Measurements from ENCODE around the gene IRF2BP1. TPM values are rescaled to one million over a fixed set of nuclear protein-coding genes. Genes with fewer than 3 reads are reported as not detected.
"Not testable (repeated sequence)": the region's sequence is repeated elsewhere in the genome, so short reads cannot be mapped to it uniquely, and the experiment has no call there.

The IRF2BP1 gene
- polyA plus RNA-seq, 2 donors: 9.0 to 10.6 TPM

- Histone ChIP-seq H3K9me3 (ENCODE audit: control insufficient read depth in 2 of 2, insufficient read depth in 1 of 2, low read depth in 1 of 2, low read length in 1 of 2) (no peaks in the 10 kb centered on the region), H3K36me3 (ENCODE audit: control insufficient read depth in 2 of 2, insufficient read depth in 2 of 2, low read length in 1 of 2) (peaks cover 0 to 9% of the 10 kb centered on the region in 2 donors), H3K4me3 (ENCODE audit: low read depth in 1 of 2, low read length in 2 of 2) (peak overlapping the region; percentile 67 to 71), H3K27me3 (ENCODE audit: control insufficient read depth in 1 of 2, insufficient read depth in 2 of 2, low read length in 2 of 2) (no peaks in the 10 kb centered on the region), H3K27ac (ENCODE audit: low read depth in 2 of 2, low read length in 1 of 2) (peak overlapping the region; percentile 63 to 69), H3K4me1 (ENCODE audit: control insufficient read depth in 2 of 2, insufficient read depth in 2 of 2, low read length in 1 of 2) (peaks cover 4% of the 10 kb centered on the region in 2 donors)
- WGBS, 2 donors: 2% methylated on average over 58 to 73 of the region's 73 CpGs
Measured at GRCh38 chr19:45902651-45903625, 17.0 kb upstream of the IRF2BP1 start.

- H3K27me3 ChIP-seq (ENCODE audit: control insufficient read depth in 1 of 2, insufficient read depth in 2 of 2, low read length in 2 of 2): no peaks in the 10 kb centered on the region
- peak within 1 kb of the TSS; percentile 67 to 71 for H3K4me3 ChIP-seq (ENCODE audit: low read depth in 1 of 2, low read length in 2 of 2)
- H3K36me3 ChIP-seq (ENCODE audit: control insufficient read depth in 2 of 2, insufficient read depth in 2 of 2, low read length in 1 of 2): peaks cover 0 to 9% of the 10 kb centered on the region in 2 donors
- WGBS, 2 donors: 1% methylated on average over 29 to 47 of the region's 47 CpGs
- H3K4me1 ChIP-seq (ENCODE audit: control insufficient read depth in 2 of 2, insufficient read depth in 2 of 2, low read length in 1 of 2): peaks cover 4% of the 10 kb centered on the region in 2 donors
- no peaks in the 10 kb centered on the region for H3K9me3 ChIP-seq (ENCODE audit: control insufficient read depth in 2 of 2, insufficient read depth in 1 of 2, low read depth in 1 of 2, low read length in 1 of 2)
- peak within 1 kb of the TSS; percentile 63 to 69 for H3K27ac ChIP-seq (ENCODE audit: low read depth in 2 of 2, low read length in 1 of 2)
Measured at GRCh38 chr19:45901912-45902650, 16.1 kb upstream of the IRF2BP1 start, which contains the start of gene MYPOP. Gene MYPOP (minus strand): TSS chr19:45902613. CDS start chr19:45901773, 840 bp downstream.

GRCh38 chr19:45901432-45901911, 15.5 kb upstream of the IRF2BP1 start:
- Histone ChIP-seq H3K4me1 (ENCODE audit: control insufficient read depth in 2 of 2, insufficient read depth in 2 of 2, low read length in 1 of 2) (peaks cover 4% of the 10 kb centered on the region in 2 donors), H3K9me3 (ENCODE audit: control insufficient read depth in 2 of 2, insufficient read depth in 1 of 2, low read depth in 1 of 2, low read length in 1 of 2) (no peaks in the 10 kb centered on the region), H3K4me3 (ENCODE audit: low read depth in 1 of 2, low read length in 2 of 2) (peak overlapping the region; percentile 67 to 71), H3K27me3 (ENCODE audit: control insufficient read depth in 1 of 2, insufficient read depth in 2 of 2, low read length in 2 of 2) (no peaks in the 10 kb centered on the region), H3K36me3 (ENCODE audit: control insufficient read depth in 2 of 2, insufficient read depth in 2 of 2, low read length in 1 of 2) (peaks cover 0 to 9% of the 10 kb centered on the region in 2 donors), H3K27ac (ENCODE audit: low read depth in 2 of 2, low read length in 1 of 2) (no peak overlapping the region)
- 5 to 7% methylated on average over 58 to 69 of the region's 69 CpGs for WGBS, 2 donors

GRCh38 chr19:45900738-45901431, 14.9 kb upstream of the IRF2BP1 start:
- Histone ChIP-seq H3K4me1 (ENCODE audit: control insufficient read depth in 2 of 2, insufficient read depth in 2 of 2, low read length in 1 of 2) (peaks cover 4% of the 10 kb centered on the region in 2 donors), H3K27ac (ENCODE audit: low read depth in 2 of 2, low read length in 1 of 2) (no peak overlapping the region), H3K27me3 (ENCODE audit: control insufficient read depth in 1 of 2, insufficient read depth in 2 of 2, low read length in 2 of 2) (no peaks in the 10 kb centered on the region), H3K36me3 (ENCODE audit: control insufficient read depth in 2 of 2, insufficient read depth in 2 of 2, low read length in 1 of 2) (peaks cover 0 to 9% of the 10 kb centered on the region in 2 donors), H3K4me3 (ENCODE audit: low read depth in 1 of 2, low read length in 2 of 2) (peak overlapping the region; percentile 67 to 71), H3K9me3 (ENCODE audit: control insufficient read depth in 2 of 2, insufficient read depth in 1 of 2, low read depth in 1 of 2, low read length in 1 of 2) (no peaks in the 10 kb centered on the region)
- 51 to 57% methylated on average over 22 of the region's 22 CpGs for WGBS, 2 donors

- H3K4me1 ChIP-seq (ENCODE audit: control insufficient read depth in 2 of 2, insufficient read depth in 2 of 2, low read length in 1 of 2): peaks cover 4% of the 10 kb centered on the region in 2 donors
- H3K36me3 ChIP-seq (ENCODE audit: control insufficient read depth in 2 of 2, insufficient read depth in 2 of 2, low read length in 1 of 2): peaks cover 0 to 9% of the 10 kb centered on the region in 2 donors
- 95 to 97% methylated on average over 4 of the region's 4 CpGs for WGBS, 2 donors
- no peaks in the 10 kb centered on the region for H3K27me3 ChIP-seq (ENCODE audit: control insufficient read depth in 1 of 2, insufficient read depth in 2 of 2, low read length in 2 of 2)
- H3K27ac ChIP-seq (ENCODE audit: low read depth in 2 of 2, low read length in 1 of 2): no peak overlapping the region
- H3K4me3 ChIP-seq (ENCODE audit: low read depth in 1 of 2, low read length in 2 of 2): no peak overlapping the region
- H3K9me3 ChIP-seq (ENCODE audit: control insufficient read depth in 2 of 2, insufficient read depth in 1 of 2, low read depth in 1 of 2, low read length in 1 of 2): no peaks in the 10 kb centered on the region
Measured at GRCh38 chr19:45899919-45900589, 14.1 kb upstream of the IRF2BP1 start.

GRCh38 chr19:45899253-45899652, 13.3 kb upstream of the IRF2BP1 start:
- peaks cover 4% of the 10 kb centered on the region in 2 donors for H3K4me1 ChIP-seq (ENCODE audit: control insufficient read depth in 2 of 2, insufficient read depth in 2 of 2, low read length in 1 of 2)
- H3K36me3 ChIP-seq (ENCODE audit: control insufficient read depth in 2 of 2, insufficient read depth in 2 of 2, low read length in 1 of 2): peaks cover 0 to 9% of the 10 kb centered on the region in 2 donors
- H3K27me3 ChIP-seq (ENCODE audit: control insufficient read depth in 1 of 2, insufficient read depth in 2 of 2, low read length in 2 of 2): no peaks in the 10 kb centered on the region
- WGBS, 2 donors: 94% methylated on average over 7 of the region's 7 CpGs
- no peak overlapping the region for H3K4me3 ChIP-seq (ENCODE audit: low read depth in 1 of 2, low read length in 2 of 2)
- no peaks in the 10 kb centered on the region for H3K9me3 ChIP-seq (ENCODE audit: control insufficient read depth in 2 of 2, insufficient read depth in 1 of 2, low read depth in 1 of 2, low read length in 1 of 2)
- H3K27ac ChIP-seq (ENCODE audit: low read depth in 2 of 2, low read length in 1 of 2): no peak overlapping the region

GRCh38 chr19:45897261-45897812, 11.4 kb upstream of the IRF2BP1 start:
- Histone ChIP-seq H3K36me3 (ENCODE audit: control insufficient read depth in 2 of 2, insufficient read depth in 2 of 2, low read length in 1 of 2) (peaks cover 0 to 9% of the 10 kb centered on the region in 2 donors), H3K4me3 (ENCODE audit: low read depth in 1 of 2, low read length in 2 of 2) (no peak overlapping the region), H3K27ac (ENCODE audit: low read depth in 2 of 2, low read length in 1 of 2) (no peak overlapping the region), H3K4me1 (ENCODE audit: control insufficient read depth in 2 of 2, insufficient read depth in 2 of 2, low read length in 1 of 2) (peaks cover 4% of the 10 kb centered on the region in 2 donors), H3K9me3 (ENCODE audit: control insufficient read depth in 2 of 2, insufficient read depth in 1 of 2, low read depth in 1 of 2, low read length in 1 of 2) (no peaks in the 10 kb centered on the region), H3K27me3 (ENCODE audit: control insufficient read depth in 1 of 2, insufficient read depth in 2 of 2, low read length in 2 of 2) (no peaks in the 10 kb centered on the region)
- WGBS, 2 donors: 92 to 93% methylated on average over 8 of the region's 8 CpGs

GRCh38 chr19:45895983-45896599, 10.2 kb upstream of the IRF2BP1 start:
- 96 to 97% methylated on average over 12 of the region's 12 CpGs for WGBS, 2 donors
- not testable (repeated sequence) for H3K36me3 ChIP-seq (ENCODE audit: control insufficient read depth in 2 of 2, insufficient read depth in 2 of 2, low read length in 1 of 2); H3K27me3 ChIP-seq (ENCODE audit: control insufficient read depth in 1 of 2, insufficient read depth in 2 of 2, low read length in 2 of 2); H3K4me3 ChIP-seq (ENCODE audit: low read depth in 1 of 2, low read length in 2 of 2); H3K9me3 ChIP-seq (ENCODE audit: control insufficient read depth in 2 of 2, insufficient read depth in 1 of 2, low read depth in 1 of 2, low read length in 1 of 2); H3K27ac ChIP-seq (ENCODE audit: low read depth in 2 of 2, low read length in 1 of 2); H3K4me1 ChIP-seq (ENCODE audit: control insufficient read depth in 2 of 2, insufficient read depth in 2 of 2, low read length in 1 of 2)

Measured in esophagus (tissue), 2 donors.